Cardiac fibroblast (primary cell): ENCODE results near the gene DCST2.
"Not testable (repeated sequence)": the region's sequence is repeated elsewhere in the genome, so short reads cannot be mapped to it uniquely, and the experiment has no call there.

Source experiments
- DNase-seq, 2 donors: peaks; one replicate each; pipeline versions ENCODE4 v3.0.0 to v3.0.0-alpha.2; 2010; ENCODE audit warnings: low read depth in 2 of 2
- H3K4me3 ChIP-seq, 2 donors: replicated peaks in 1 of 2; 1 replicate in 1 of 2; 2 replicates in 1 of 2; pipeline ENCODE4 v1.5.1; 2011; ENCODE audit warnings: low read depth in 2 of 2, low read length in 2 of 2, mild to moderate bottlenecking in 2 of 2, moderate library complexity in 1 of 2
- TF ChIP-seq, protein P1 (sequence below): IDR thresholded peaks from one replicate; pipeline ENCODE4 v1.5.1; 2011; ENCODE audit warnings: low read depth, mild to moderate bottlenecking, low read length, inconsistent platforms

DCST2 gene

DNA sequence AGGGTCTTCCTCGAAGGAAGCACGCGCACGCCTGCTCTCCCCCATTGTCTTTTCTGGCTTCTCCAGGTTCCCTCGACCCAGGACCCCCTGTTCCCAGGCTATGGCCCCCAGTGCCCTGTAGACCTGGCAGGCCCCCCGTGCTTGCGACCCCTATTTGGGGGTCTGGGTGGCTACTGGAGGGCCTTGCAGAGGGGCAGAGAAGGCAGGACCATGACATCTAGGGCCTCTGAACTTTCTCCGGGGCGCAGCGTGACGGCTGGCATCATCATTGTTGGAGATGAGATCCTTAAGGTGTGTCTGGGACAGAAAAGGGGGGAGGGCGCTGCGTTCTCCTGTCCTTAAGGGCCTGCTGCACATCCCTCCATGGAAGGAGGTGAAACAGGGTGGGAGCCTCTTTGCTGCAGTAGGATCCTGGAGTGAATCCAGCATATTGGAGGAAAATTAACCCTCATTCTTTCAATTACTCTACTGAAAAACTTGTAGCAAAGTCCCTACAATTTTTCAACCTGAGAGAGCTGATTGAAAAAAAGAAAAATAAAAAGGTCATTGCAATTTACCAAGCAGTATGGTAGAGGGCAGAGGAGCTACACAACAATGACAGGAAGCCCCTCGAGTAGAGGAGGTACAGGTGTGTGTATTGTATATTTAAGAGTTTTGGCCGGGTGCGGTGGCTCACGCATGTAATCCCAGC lies 49.7 kb downstream of the DCST2 start:
- no peak for DNase-seq
- TF ChIP-seq, protein P1, sequence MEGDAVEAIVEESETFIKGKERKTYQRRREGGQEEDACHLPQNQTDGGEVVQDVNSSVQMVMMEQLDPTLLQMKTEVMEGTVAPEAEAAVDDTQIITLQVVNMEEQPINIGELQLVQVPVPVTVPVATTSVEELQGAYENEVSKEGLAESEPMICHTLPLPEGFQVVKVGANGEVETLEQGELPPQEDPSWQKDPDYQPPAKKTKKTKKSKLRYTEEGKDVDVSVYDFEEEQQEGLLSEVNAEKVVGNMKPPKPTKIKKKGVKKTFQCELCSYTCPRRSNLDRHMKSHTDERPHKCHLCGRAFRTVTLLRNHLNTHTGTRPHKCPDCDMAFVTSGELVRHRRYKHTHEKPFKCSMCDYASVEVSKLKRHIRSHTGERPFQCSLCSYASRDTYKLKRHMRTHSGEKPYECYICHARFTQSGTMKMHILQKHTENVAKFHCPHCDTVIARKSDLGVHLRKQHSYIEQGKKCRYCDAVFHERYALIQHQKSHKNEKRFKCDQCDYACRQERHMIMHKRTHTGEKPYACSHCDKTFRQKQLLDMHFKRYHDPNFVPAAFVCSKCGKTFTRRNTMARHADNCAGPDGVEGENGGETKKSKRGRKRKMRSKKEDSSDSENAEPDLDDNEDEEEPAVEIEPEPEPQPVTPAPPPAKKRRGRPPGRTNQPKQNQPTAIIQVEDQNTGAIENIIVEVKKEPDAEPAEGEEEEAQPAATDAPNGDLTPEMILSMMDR, result no peak
- H3K4me3 ChIP-seq, result peak overlapping the region; percentile 73 to 81

DNA sequence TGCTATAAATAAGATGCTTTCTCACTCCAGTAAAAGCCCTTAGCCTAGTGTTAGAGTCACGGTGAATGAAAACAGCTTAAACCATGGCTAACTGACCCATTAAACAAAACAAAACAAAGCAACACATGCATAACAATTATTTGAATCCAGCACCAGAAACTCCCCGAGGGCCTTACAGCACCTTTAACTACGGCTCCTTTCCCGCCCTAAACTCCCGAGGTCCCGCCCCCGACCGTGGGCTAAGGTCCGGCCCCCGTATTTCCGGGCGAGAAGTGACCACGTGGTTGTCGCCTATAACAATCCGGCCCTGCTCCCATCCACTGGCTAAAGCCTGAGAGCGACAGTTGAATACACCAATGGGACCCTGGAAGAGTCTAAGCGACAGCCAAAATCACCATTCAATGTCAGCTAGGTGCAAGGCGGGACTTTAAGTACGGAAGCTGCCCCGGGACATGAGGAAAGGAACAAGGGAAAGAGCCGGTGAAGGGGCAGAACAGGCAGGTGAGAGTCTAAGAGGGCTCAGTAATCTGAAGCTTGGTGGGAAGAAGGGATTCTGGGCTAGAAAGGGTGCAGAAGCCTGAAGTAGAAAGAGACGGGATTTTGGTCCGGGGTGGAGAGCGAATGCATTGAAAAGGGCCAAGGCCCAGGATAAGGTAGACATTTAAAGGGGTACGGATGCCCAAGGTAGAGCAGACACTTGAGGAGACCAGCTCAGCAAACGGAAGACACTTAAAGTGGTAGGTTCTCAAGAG lies 50.5 kb downstream of the DCST2 start, which contains the start of gene FLAD1:
TSS of gene FLAD1 (plus strand) at position 448 of the 752 bp plus-strand sequence. CDS start 351 bp downstream, outside the sequence.
- TF ChIP-seq, protein P1, result no peak
- DNase-seq, result peak; percentile 100
- H3K4me3 ChIP-seq, result peak within 1 kb of the TSS; percentile 73 to 81

DNA sequence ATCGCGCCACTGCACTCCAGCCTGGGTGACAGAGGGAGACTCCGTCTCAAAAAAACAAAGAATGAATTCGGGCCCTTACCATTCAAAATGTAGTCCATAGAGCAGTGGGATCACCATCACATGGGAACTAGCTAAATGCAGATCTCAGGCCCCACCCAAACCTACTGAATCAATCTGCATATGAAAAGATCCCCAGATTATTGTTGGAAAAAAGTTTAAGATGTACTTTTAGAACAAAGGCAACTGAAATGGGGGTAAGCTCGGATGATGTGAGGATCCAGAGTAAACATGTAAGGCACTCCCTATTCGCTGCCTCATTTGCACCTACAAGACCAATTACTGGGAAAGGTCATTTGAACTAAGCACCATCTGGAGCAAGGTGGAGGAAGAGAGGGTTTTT lies 51.2 kb downstream of the DCST2 start:
- no peak for DNase-seq
- TF ChIP-seq, protein P1, result no peak
- H3K4me3 ChIP-seq, result peak overlapping the region in 1 of 2 donors; percentile 3

DNA sequence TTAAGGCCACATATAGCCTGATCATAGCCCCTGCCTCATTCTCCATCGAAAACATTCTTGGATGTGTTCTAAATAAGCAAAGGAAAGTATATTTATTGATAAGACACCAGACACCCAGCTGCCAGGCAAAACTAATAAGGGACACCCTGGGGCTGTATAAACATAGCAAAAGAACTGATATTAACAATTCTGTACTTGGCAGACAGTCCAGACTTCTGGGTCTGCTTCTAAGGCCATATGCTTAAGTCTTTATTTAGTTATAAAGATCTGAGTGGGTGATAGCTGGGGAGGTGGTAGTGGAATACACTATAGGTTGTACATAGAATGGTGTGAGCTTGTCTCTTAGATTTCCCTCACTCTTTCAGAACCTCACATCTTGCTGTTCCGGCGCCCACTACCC lies 55.2 kb downstream of the DCST2 start:
- H3K4me3 ChIP-seq, result no peak overlapping the region
- no peak for DNase-seq

DNA sequence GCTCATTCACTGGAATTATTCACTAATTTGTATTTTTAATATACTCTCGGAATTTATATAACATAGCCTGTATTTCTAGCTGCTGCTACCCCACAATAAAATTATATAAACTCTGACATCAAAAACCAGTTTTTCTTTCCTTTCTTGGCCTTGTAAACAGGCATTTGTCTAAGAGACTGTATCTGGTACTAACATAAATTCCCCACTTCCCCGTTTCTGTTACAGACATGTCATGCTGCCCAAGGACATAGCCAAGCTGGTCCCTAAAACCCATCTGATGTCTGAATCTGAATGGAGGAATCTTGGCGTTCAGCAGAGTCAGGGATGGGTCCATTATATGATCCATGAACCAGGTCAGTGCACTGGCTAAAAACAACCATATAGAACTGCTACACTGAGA lies 55.8 kb downstream of the DCST2 start:
- not testable (repeated sequence) for H3K4me3 ChIP-seq, DNase-seq

More for the DNA sequence above, 55.2 kb downstream of the DCST2 start:
- TF ChIP-seq, protein P1, result no peak

DNA sequence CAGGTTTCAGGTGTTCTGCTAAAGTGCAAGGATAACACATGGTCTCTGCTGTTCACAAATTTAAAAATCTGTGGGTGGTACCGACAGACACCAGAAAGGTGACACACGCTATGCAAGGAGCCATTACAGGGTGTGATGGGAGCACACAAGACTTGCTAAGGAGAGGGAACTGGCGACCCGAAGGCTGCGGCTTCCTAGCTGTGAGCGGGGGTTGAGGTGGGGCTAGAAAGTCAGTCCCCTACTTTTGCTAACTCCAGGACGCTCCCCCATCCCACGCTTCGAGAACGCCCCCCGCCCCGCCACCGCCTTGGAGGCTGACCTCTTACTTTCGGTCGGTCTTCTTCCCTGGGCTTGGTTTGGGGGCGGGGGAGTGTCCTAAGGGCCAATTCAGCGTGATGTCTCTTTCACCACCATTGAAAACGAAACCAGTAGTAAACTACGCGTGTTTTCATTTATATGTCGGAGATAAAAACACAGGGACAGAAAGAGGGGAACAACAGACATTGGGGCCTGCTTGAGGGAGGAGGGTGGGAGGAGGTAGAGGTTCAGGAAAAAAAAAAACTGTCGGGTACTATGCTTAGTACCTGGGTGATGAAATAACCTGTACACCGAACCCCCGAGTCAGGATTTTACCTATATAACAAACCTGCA lies 58.0 kb downstream of the DCST2 start:
- peak; percentile 61 to 74 for DNase-seq
- H3K4me3 ChIP-seq, result peak overlapping the region; percentile 59 to 62
- TF ChIP-seq, protein P1, result no peak

DNA sequence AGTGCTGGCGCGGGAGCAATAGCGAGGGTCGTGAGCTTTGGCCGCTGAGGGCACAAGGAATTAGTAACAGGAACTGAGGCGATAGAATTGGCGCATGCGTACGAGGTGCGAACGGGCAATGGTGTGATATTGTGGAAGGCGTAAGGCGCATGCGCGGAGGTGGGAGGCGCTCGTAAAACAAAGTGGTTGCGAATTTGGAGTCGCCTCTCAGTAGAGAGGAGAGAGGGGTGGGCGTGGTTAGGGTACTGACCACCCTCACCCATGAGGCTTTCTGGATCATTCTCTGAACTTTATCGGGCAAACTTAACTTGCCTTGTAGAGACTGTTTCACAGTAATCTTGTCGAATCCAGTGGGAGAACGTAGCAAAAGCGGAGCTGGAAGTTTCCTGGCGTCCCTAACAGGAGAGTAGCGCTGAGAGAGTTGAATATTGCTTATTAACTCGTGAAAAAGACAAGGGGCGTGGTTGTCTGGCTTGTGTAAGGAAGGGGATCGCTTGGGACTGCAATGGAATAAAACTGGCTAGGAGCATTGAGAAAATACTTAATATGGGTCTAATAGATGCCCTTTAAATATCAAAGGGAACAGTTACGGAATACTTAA lies 58.7 kb downstream of the DCST2 start:
- H3K4me3 ChIP-seq, result peak overlapping the region; percentile 59 to 62
- DNase-seq, result peak; percentile 97 to 98
- TF ChIP-seq, protein P1, result no peak
